Activated CD4-positive, alpha-beta T cell treated with anti-CD3 and anti-CD28 coated beads for 4 hours (primary cell): ENCODE measurements around the gene TUBG2.
A peak's percentile ranks its signal among the peaks of the same experiment; 100 is the strongest.
"Not testable (repeated sequence)": the region's sequence is repeated elsewhere in the genome, so short reads cannot be mapped to it uniquely, and the experiment has no call there.

Source experiments
- DNase-seq, 2 donors: peaks; one replicate each; pipeline ENCODE4 v3.0.0-alpha.2; 2020

Gene TUBG2

GRCh38 chr17:42655528-42655927 lies 3.6 kb upstream of the TUBG2 start:
- DNase-seq: no peak

- no peak for DNase-seq
Measured at GRCh38 chr17:42657824-42658588, 1.1 kb upstream of the TUBG2 start.

GRCh38 chr17:42659932-42660274 lies 819 bp downstream of the TUBG2 start:
- DNase-seq: not testable (repeated sequence)

GRCh38 chr17:42660692-42661345 lies 1.7 kb downstream of the TUBG2 start:
- DNase-seq: no peak

GRCh38 chr17:42665581-42666001 lies 6.5 kb downstream of the TUBG2 start:
- DNase-seq: no peak

- DNase-seq: not testable (repeated sequence)
Measured at GRCh38 chr17:42666126-42666525, 7.0 kb downstream of the TUBG2 start.

- DNase-seq: no peak
Measured at GRCh38 chr17:42667088-42667951, 8.2 kb downstream of the TUBG2 start.

- DNase-seq: no peak
Measured at GRCh38 chr17:42669705-42669976, 10.6 kb downstream of the TUBG2 start.

- DNase-seq: peak in 1 of 2 donors; percentile 45
Measured at GRCh38 chr17:42669977-42670788, 11.1 kb downstream of the TUBG2 start.

GRCh38 chr17:42670789-42671657 lies 11.9 kb downstream of the TUBG2 start:
- no peak for DNase-seq

GRCh38 chr17:42672038-42672437 lies 13.0 kb downstream of the TUBG2 start:
- DNase-seq: no peak

GRCh38 chr17:42673266-42673884 lies 14.3 kb downstream of the TUBG2 start:
- no peak for DNase-seq

GRCh38 chr17:42673885-42674754 lies 15.0 kb downstream of the TUBG2 start:
- no peak for DNase-seq

- DNase-seq: no peak
Measured at GRCh38 chr17:42674755-42675347, 15.8 kb downstream of the TUBG2 start.

GRCh38 chr17:42675348-42675964 lies 16.4 kb downstream of the TUBG2 start:
- DNase-seq: no peak

GRCh38 chr17:42675965-42676423 lies 16.9 kb downstream of the TUBG2 start:
- DNase-seq: no peak

- DNase-seq: no peak
Measured at GRCh38 chr17:42676424-42677011, 17.4 kb downstream of the TUBG2 start, which contains the start of gene PLEKHH3. Gene PLEKHH3, minus strand, starts transcription at chr17:42676994. Its CDS starts 431 bp downstream, at chr17:42676563.

- peak; percentile 98 to 99 for DNase-seq
Measured at GRCh38 chr17:42677012-42677857, 18.2 kb downstream of the TUBG2 start.
